RWPE1 (cell line): ENCODE results near the gene DPM1.

ENCODE experiments used
- CTCF ChIA-PET: fragments of 350-600 bp; sonication (Branson Sonifier 250); formaldehyde crosslinking; extraction: SDS; loops from one replicate; lab custom pipeline; 2021; lab: Yijun Ruan, JAX
- POLR2A ChIA-PET: fragments of 400-600 bp; formaldehyde crosslinking; extraction: SDS; loops from one replicate; lab custom pipeline; 2020; ENCODE audit warnings: antibody characterized with exemption; ENCODE audit not compliant: low non-redundant PET; lab: Yijun Ruan, JAX
- DNase-seq: peaks from one replicate; pipeline ENCODE4 v3.0.0; 2012; ENCODE audit warnings: low spot score
- H3K27ac ChIP-seq: fragments of 450-650 bp; 2 replicates; pipeline ENCODE4 v1.5.1; 2017
- CTCF ChIP-seq: fragments of 450-650 bp; conservative IDR thresholded peaks from 2 replicates; pipeline ENCODE4 v1.5.1; 2017; ENCODE audit warnings: low read depth, mild to moderate bottlenecking

DPM1 gene

DNA sequence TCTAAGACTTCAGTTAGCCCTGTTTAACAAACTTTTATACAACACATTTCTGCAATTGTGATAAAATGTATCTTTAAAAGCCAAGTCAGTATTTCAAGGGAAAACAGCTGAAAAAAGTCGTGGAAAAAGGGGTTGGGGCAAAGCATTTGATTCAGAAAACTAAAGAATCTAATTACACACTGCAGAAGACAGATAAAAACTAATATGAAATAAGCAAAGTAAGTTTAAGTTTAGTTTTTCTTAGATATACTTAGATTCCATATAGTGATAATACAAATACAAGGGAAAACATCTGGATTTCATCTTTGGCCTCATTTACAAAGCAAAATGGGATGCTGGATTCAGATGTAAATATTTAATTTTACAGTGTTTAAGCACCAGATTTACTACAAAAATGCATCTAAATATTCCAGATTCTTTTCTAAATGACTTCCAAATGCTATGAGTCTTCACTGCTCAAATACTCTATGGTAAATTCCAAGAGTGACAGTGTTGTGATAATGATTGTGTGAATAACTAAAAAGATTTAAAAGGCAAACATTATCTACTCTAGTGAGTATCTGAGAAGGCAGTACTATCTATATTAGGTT lies 25.5 kb downstream of the DPM1 start:
- POLR2A ChIA-PET = interaction anchor here (0.5 kb wide), 1 partner anchor 111 kb away, joined by 4 read pairs; no protein-coding TSS in a partner anchor
- CTCF ChIA-PET = interaction anchor here (0.7 to 1.7 kb wide), 5 partner anchors 8 to 1123 kb away, joined by 3 to 12 read pairs (median 5); partner anchors contain the start of genes BCAS4, DPM1 and MOCS3
- no peak for TF ChIP-seq CTCF
- DNase-seq = no peak
- no peak overlapping the region for H3K27ac ChIP-seq

DNA sequence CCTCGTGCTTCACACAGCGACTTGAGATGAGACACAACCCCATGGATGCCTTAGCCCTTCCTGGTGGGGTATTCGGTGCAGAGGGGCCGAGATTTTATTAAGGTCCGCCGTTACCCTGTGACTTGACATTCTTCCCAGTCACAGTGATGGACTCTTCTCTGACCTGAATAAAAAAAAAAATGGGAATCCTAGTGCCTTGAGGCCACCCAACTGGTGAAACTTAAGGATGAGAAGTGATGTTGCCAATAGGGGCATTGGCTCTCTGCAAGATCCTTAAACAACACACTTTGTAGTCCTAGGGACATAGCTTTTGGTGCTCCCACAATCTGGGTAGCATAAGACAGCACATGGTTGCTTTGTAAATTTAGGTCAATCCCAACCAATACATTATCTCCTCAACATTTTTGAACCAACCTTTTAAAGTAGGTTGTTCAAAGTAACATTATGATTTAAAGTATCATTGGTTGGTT lies 26.3 kb downstream of the DPM1 start:
- ChIA-PET POLR2A (interaction anchor here (0.5 to 2.1 kb wide), 6 partner anchors 10 to 141 kb away, joined by 4 to 10 read pairs (median 4); partner anchors contain the start of genes BCAS4, DPM1 and MOCS3), CTCF (interaction anchor here (0.6 to 7.6 kb wide), 12 partner anchors 9 to 1124 kb away, joined by 3 to 58 read pairs (median 4); partner anchors contain the start of genes BCAS4, DPM1 and MOCS3)
- peak overlapping the region; percentile 96 for H3K27ac ChIP-seq
- TF ChIP-seq CTCF = no peak
- DNase-seq = no peak

DNA sequence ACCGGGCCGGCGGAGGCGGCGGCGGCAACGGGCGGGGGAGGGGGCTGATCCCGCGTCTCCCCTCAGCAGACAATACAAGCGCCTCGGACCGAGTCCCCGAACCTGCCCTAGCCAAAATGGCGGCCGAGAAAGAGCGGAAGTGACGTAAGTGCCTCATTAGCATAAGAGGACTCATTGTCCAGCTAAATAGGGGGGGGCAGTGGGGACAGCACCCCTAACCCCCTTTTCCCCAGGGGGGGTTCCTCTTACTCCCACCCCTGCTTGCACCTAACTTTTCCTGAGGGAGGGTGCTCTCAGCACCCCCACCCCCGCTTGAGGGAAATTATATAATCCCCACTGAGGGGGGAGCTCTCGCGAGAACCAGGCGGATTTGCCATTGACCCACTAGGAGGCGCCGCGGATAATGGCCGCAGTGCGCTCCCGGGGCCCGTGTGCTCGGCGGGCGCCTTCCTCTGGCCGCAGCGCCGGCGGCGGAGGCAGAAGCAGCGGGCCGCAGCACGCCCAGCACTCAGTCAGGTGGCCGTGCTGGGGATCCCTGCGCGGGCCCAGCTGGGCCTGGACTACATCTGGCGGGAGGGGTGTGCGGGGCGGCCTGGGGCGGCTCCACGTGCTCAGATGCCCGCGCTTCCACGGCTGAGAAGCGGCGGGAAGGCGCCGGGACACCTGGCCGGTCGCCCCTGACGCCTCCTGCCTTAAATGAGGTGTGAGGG lies 26.9 kb downstream of the DPM1 start, which contains the start of gene ADNP:
TSS of gene ADNP (minus strand) at position 132 of the 710 bp plus-strand sequence. CDS start 27,441 bp downstream, outside the sequence.
- POLR2A ChIA-PET = interaction anchor here (0.5 to 2.1 kb wide), 9 partner anchors 10 to 170 kb away, joined by 3 to 10 read pairs (median 5); partner anchors contain the start of genes BCAS4, DPM1 and MOCS3
- peak within 1 kb of the TSS; percentile 96 for H3K27ac ChIP-seq
- CTCF ChIA-PET = interaction anchor here (0.6 to 7.6 kb wide), 15 partner anchors 9 to 742 kb away, joined by 3 to 58 read pairs (median 4); partner anchors contain the start of gene BCAS4
- peak; percentile 90 for DNase-seq
- TF ChIP-seq CTCF = peak; percentile 87

DNA sequence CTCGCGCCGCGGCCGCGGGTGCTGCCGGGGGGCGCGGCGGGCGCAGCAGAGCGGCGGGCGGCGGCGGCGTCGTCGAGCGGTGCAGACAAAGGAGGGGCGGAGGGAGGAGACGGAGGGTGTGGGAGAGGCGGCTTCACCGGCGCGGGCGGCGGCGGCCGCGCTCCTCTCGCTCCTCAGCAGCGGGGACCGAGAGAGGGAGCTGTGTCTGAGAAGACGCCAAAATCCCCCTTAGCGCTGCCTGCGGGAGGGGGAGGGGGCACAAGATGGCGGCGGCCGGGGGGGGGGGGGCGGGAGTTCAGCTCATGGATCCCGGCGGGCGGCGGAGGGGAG lies 27.4 kb downstream of the DPM1 start:
- peak overlapping the region; percentile 96 for H3K27ac ChIP-seq
- ChIA-PET CTCF (interaction anchor here (0.6 to 7.6 kb wide), 12 partner anchors 9 to 382 kb away, joined by 3 to 58 read pairs (median 4); partner anchors contain the start of gene BCAS4), POLR2A (interaction anchor here (0.6 to 2.1 kb wide), 7 partner anchors 11 to 140 kb away, joined by 4 to 10 read pairs (median 5); partner anchors contain the start of genes BCAS4, DPM1 and MOCS3)
- DNase-seq = no peak
- TF ChIP-seq CTCF = no peak

DNA sequence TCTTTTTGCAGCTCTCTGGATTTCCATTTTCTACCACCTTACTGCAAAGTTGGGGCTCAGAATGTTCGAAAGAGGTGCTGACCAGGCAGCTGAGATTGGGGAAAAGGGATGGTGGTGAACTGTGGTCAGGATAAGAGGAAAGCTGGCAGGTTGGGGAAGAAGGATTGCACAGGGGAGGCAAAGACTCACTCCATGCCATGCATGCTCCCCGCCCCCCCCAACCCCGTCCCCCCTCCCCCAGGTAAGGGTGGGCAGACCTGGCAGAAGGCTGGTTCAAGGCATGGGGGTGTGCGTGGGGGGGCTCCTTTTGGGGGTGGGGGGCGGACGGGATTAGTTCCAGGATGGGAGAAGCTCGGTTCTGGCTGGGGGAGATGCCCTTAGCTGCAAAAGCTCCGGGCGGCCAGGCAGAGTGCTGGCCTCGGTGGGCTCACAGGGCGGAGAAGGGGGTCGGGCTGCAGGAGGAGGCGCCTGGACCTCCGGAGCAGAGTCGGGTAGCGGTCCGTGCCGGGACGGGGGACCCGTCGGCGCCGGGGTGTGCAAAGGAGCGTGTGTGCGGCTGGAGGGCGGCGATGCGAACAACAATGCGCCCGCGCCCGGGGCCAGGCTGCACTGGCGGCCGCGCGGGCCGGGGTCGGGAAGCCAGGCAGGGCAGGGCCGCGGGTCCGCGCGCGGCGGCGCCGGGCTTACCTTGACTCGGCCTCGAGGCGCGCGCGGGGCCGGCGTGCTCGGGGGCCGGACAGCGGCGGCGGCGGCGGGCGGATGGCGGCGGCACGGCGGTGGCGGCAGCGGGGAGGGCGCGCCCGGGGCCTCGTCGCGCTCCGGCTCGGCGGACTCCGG lies 28.0 kb downstream of the DPM1 start:
- POLR2A ChIA-PET = interaction anchor here (1.3 to 2.1 kb wide), 5 partner anchors 11 to 139 kb away, joined by 4 to 10 read pairs (median 5); partner anchors contain the start of genes BCAS4, DPM1 and MOCS3
- CTCF ChIA-PET = interaction anchor here (0.5 to 7.6 kb wide), 13 partner anchors 10 to 348 kb away, joined by 3 to 58 read pairs (median 4); partner anchors contain the start of genes BCAS4 and DPM1
- DNase-seq = peak; percentile 60
- TF ChIP-seq CTCF = no peak
- peak overlapping the region; percentile 96 for H3K27ac ChIP-seq
